Activated CD4-positive, alpha-beta T cell treated with anti-CD3 and anti-CD28 coated beads for 24 hours (primary cell): Measurements from ENCODE around the gene TSGA10.
"Not testable (repeated sequence)": the region's sequence is repeated elsewhere in the genome, so short reads cannot be mapped to it uniquely, and the experiment has no call there.

ENCODE experiments used
- DNase-seq, 2 donors: peaks; one replicate each; pipeline ENCODE4 v3.0.0-alpha.2; 2020; ENCODE audit warnings: low read depth in 2 of 2

Gene TSGA10

DNA sequence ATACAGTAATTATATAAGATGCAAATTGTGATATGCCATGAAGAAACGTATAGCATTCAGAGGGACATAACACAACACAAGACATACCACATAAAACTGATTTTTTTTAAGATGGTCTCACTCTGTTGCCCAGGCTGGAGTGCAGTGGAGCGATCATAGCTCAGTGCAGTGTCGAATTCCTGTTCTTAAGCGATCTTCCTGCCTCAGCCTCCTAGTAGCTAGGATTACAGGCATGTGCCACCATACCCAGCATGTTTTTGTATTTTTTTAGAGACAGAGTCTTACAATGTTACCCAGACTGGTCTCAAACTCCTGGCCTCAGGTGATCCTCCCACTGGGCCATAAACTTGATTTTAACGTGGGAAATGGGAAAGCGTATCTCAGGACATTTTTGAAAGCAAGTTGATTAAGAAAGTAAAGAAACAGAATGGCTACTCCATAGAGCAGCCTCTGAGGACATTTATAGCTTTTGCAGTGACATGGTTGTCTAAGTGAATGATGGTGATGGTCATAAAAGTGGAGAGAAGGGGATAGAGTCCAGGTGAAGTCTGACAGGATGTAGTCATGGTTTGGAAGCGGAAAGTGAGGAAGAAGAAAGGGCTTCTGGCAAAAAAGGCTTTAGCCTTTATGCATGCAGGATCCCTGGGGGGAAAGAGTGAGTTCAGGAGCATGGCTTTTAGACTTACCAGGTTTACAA is 2.4 kb downstream of the TSGA10 start:
- DNase-seq, result no peak

DNA sequence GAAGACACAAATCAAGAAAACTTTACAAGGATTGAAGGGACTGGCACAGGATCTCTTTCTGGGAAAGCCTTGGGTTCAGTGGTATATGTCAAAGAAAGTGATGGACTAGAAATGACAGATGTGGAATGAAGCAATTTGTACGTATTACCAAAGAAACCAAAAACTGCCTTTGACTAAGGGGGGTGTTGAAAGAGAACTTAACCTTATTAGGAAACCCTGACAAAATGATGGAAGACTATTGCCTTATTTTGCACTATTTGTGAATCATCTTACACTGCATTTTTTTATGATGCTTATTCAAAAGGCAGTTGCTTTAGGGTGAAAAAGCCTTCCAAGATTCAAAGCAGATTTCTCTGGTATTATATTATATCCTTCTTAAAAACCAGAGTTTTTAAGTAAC is 4.0 kb downstream of the TSGA10 start:
- no peak for DNase-seq

DNA sequence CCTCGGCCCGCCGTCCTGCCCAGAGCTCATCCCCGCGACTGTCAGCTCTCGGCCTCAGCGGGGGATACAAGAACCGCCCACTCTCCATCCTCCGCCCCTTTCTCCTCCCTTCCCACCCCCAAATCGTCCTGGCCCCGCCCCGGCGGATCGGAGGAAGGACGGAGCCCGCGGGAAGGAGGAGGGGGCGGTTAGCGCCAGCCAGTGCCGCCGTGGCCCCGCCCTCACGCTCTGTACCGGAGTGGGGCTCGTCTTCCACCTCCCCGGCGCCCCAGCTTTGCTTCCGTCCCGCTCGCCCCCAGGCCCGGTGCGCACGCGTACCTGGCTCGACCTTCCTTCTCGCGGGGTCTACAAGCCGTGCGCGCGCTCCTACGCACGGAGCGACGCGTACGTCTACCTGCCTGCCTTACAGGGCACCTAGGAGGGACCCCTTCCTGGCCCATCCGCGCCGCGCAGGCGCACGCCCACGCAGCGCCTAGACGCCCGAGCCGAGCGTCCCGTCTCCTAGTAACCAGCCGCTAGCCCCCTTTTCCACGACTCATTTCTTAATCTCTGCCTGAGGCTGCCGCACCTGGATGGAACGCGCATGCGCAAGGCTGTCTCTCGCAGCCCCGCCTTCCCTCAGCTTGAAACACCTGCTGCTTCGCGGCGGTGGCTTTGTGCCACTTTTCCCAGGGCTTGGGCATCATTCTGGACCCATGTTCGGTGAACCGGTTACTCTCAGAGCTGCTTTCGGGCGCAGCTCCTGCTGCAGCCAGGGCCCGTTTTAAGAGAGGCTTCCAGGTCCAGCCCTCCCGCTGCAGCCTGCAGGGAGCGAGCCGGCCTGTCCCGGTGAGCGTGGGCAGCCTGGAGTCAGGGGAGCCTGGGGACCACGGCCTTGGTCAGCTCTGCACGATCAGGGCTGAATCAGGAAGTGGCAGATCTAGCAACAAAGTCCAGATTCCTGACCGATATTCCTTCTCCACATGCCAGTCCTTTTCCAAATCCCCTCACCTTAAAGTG is 13.3 kb downstream of the TSGA10 start, which contains the start of gene C2orf15:
Gene C2orf15, plus strand, starts transcription at position 598 of the 999 bp plus-strand sequence. CDS start 8,852 bp downstream, outside the sequence.
- peak; percentile 95 to 98 for DNase-seq

DNA sequence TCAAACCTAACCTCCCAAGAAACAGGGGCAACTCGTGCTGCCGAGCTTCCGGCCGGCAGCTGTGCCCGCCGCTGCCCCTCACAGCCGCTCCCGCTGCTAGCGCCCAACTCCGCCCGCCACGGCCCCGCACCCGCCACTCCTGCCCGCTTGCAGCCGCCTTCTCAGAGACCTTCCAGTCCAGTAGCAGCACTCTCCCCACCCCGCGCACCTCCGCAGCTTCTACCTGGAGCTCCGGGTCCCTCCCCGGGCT is 14.0 kb downstream of the TSGA10 start:
- no peak for DNase-seq

GRCh38 chr2:99140056-99140859 is 14.5 kb downstream of the TSGA10 start:
- DNase-seq, result no peak

GRCh38 chr2:99139003-99139402 is 15.7 kb downstream of the TSGA10 start:
- no peak for DNase-seq

DNA sequence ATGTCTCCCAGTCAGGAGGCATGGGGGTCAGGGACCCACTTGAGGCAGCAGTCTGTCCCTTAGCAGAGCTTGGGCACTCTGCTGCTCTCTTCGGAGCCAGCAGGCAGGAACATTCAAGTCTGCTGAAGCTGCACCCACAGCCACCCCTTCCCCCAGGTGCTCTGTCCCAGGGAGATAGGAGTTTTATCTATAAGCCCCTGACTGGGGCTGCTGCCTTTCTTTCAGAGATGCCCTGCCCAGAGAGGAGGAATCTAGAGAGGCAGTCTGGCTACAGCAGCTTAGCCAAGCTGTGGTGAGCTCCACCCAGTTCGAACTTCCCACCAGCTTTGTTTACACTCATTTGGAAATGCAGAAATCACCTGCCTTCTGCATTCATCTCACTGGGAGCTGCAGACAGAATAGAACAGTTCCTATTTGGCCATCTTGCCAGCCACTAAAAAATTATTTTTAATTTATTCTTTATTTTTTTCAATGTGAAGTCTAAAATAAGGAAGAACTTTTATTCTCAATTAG is 19.6 kb downstream of the TSGA10 start:
- DNase-seq, result not testable (repeated sequence)

GRCh38 chr2:99127981-99128380 is 26.8 kb downstream of the TSGA10 start:
- DNase-seq, result no peak

DNA sequence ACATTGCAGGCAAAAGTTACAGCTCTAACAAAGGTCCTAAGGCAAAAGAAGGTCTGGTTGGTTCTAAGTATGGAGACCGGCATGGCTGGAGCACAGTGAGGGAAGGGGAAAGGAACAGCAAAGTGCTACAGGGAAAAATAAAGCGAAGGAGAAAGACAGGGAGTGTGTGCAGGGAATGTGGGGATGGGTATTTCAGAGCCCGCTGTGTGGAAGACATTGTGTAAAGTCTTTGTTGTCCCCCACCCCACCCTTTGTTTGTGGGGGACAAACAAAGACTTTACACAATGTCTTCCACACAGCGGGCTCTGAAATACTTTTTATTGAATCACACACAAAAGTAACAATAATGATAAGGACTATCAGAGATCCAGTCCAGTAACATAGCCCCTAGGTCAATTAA is 42.1 kb downstream of the TSGA10 start:
- no peak for DNase-seq

DNA sequence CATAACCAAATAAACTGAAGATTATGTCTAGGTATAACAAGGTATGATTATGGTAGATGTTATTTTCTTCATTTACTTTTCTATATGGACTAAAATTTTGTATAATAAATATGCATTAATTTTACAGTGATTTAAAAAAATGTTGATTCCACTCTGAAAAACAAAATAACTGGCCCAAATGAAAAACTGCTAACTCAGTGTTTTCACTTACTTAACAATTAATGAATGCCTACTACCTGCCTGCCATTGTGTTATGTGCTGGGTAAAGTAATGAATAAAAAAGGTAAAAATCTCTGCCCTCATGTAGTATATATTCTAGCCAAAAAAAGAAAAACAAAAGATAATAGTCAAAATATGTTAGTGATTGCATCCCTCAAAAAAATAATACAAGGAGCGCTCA is 42.8 kb downstream of the TSGA10 start:
- no peak for DNase-seq

DNA sequence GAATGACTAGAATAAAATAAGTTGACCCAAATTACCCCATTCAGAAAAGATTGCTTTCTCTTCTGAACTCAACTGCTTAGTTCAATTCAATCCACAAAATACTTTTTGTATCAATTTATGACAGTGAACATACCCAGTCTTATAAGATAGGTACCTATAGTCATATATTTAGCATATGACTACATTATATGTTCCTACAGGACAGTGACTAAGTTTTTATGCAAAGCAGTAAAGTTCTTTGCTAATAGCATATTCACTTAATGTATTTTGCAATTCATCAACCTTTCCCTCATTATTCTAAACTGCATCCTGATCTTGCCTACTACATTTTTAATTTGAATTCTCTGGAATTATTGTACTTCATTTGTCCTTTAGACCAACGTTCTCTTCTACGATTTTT is 43.5 kb downstream of the TSGA10 start:
- no peak for DNase-seq

DNA sequence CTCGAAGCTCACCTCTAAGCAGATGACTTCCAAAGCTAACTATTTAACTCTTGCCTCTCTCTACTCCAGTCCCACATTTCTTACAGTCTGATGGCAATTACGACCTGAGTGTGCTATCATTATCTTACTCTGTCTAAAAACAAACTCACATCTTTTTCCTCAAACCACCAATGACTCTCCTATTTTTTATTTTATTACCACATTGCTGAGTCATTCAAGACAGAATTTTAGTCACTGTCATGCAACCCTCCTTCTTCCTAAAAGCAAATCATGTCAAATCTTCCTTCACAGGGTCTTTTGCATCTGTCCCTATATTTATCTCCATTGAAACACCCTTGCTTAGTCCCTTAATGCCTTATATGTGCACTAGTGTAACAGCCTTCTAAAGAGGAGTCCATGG is 47.8 kb downstream of the TSGA10 start:
- DNase-seq, result no peak

DNA sequence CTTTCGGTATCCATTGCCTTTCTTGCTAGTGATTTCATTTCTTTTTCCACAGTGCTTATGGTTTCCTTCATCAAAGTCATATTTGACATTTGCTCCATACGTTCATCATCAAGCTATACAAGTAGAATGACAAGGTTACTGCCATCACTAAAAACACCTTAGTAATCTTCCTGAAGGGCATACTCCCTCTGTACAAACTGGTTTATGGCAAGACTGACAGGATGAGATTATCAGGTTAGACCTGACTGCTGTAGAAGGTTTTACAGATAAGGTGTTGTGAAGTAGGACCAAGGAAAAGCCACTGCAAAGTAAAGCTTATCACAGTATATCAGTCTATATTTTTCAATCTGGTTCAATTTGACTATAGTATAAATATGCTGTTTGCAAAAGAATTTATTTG is 50.7 kb downstream of the TSGA10 start:
- no peak for DNase-seq

DNA sequence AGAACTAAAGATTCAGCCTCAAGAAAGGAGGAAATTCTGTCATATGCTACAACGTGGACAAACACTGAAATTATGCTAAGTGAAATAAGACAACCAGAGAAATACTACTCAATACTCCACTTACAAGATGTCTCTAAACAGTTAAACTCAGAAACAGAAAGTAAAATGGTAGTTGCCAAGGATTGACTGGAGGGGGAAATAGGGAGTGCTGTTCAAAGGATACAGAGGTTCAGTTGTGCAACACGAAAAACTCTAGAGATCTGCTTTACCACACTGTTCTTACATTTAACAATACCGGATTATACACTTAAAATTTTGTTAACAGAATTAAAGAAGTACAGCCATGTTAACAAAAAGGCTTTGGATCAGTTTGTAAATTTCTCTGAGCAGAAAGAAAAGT is 53.0 kb downstream of the TSGA10 start:
- DNase-seq, result no peak

- DNase-seq, result no peak
These were observed 58.0 kb downstream of the TSGA10 start for GRCh38 chr2:99096728-99097127.

- DNase-seq, result no peak
These were observed 66.7 kb downstream of the TSGA10 start for GRCh38 chr2:99088017-99088416.

DNA sequence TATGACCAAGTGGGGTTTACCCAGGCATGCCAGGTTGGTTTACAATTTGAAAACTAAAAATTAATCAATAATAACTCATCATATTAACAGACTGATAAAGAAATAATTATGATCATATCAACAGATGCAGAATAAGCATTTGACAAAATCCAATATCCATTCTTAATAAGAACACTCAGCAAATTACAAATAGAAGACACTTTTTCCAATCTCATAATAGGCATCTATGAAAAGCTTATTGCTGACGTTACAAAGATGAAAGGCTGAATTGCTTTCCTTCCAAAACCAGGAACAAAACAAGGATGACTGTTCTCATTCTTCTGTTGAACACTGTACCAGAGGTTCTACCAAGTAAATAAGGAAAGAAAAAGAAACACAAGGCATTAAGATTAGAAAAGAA is 68.4 kb downstream of the TSGA10 start:
- DNase-seq, result no peak

DNA sequence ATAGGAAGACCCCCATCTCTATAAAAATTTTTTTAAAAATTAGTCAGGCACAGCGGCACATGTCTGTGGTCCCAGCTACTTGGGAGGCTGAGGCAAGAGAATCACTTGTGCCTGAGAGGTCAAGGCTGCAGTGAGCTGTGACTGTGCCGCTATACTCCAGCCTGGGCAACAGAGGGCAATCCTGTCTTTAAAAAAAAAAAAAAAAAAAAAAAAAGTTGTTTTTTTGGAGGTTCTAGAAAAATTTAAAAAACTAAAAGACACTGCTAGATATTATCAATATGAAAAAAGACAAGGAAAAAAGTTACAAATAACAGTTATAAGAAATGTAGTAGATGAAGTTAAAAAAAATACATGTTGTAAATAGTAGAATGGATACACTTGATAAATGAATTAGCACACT is 69.3 kb downstream of the TSGA10 start:
- no peak for DNase-seq

GRCh38 chr2:99084256-99084655 is 70.5 kb downstream of the TSGA10 start:
- no peak for DNase-seq

- no peak for DNase-seq
These were observed 72.9 kb downstream of the TSGA10 start for GRCh38 chr2:99081891-99082290.

DNA sequence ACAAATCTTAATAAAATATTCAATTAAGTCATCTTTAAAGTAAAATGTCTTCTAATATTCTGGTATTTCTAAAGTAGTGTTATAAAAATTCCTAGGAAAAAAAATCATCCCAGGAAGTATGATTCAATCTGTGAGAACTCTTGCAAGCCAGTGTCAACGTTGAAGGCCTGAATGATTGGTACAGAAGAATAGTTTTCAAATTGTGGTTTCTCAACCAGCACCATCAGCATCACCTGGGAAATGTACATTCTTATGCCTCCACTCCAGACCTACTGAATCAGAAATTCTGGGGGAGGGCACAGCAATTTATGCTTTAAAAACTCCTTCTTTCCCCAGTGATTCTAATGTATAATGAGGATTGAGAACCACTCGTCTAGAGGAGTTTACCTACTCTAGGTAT is 75.5 kb downstream of the TSGA10 start:
- DNase-seq, result no peak

- DNase-seq, result no peak
These were observed 82.2 kb downstream of the TSGA10 start for GRCh38 chr2:99072551-99072950.
